CD4-positive, alpha-beta T cell treated with Interleukin-12 subunit alpha and Interleukin-12 subunit beta, for 1 hour (primary cell): Measurements from ENCODE around the gene MICALL2.
A peak's percentile ranks its signal among the peaks of the same experiment; 100 is the strongest.

Source experiments
- DNase-seq: peaks from one replicate; pipeline ENCODE4 v3.0.0-alpha.2; 2020

Gene MICALL2

GRCh38 chr7:1431634-1432380, 27.5 kb downstream of the MICALL2 start:
- DNase-seq, result no peak

- no peak for DNase-seq
Observed at GRCh38 chr7:1431226-1431625, 28.0 kb downstream of the MICALL2 start.

GRCh38 chr7:1430056-1430845, 29.0 kb downstream of the MICALL2 start:
- DNase-seq, result no peak

GRCh38 chr7:1428941-1429501, 30.2 kb downstream of the MICALL2 start:
- no peak for DNase-seq

GRCh38 chr7:1427064-1427657, 32.1 kb downstream of the MICALL2 start:
- no peak for DNase-seq

GRCh38 chr7:1426474-1426873, 32.8 kb downstream of the MICALL2 start:
- DNase-seq, result no peak

GRCh38 chr7:1425292-1426136, 33.8 kb downstream of the MICALL2 start:
- DNase-seq, result no peak

- no peak for DNase-seq
Observed at GRCh38 chr7:1424041-1424440, 35.2 kb downstream of the MICALL2 start.

GRCh38 chr7:1423264-1423811, 35.9 kb downstream of the MICALL2 start:
- DNase-seq, result no peak

GRCh38 chr7:1422512-1423263, 36.6 kb downstream of the MICALL2 start:
- DNase-seq, result no peak

- DNase-seq, result no peak
Observed at GRCh38 chr7:1421946-1422345, 37.3 kb downstream of the MICALL2 start.

- DNase-seq, result no peak
Observed at GRCh38 chr7:1421020-1421790, 38.1 kb downstream of the MICALL2 start.

- DNase-seq, result no peak
Observed at GRCh38 chr7:1419688-1420087, 39.6 kb downstream of the MICALL2 start.

GRCh38 chr7:1419310-1419634, 40.0 kb downstream of the MICALL2 start:
- no peak for DNase-seq

- no peak for DNase-seq
Observed at GRCh38 chr7:1418505-1419309, 40.6 kb downstream of the MICALL2 start.

- DNase-seq, result no peak
Observed at GRCh38 chr7:1415389-1415990, 43.8 kb downstream of the MICALL2 start.

GRCh38 chr7:1413936-1414639, 45.2 kb downstream of the MICALL2 start:
- DNase-seq, result no peak

- DNase-seq, result peak; percentile 90
Observed at GRCh38 chr7:1412322-1413261, 46.7 kb downstream of the MICALL2 start.
